ENCODE measurements around the gene CNTFR.
"Not testable (repeated sequence)": the region's sequence is repeated elsewhere in the genome, so short reads cannot be mapped to it uniquely, and the experiment has no call there.

The CNTFR gene

DNA sequence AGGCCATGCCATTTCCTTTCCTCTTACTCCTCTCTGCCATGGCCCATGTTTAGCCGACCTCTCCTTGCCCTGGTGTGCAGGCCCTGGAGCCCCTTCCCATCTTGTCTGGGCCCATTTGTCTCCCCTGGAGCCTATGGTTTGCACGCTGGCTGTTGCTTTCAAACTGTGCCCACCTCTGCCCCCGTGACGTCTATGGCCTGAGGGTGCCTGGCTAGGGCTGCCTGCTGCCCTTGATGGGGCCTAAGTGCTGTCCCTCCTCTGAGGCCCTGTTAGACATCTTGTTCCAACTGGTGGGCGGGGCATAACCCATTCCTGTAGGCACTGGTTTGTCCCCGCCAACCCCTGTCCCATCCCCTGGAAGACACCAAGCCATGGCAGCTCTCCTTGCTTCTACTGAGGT, 44.0 kb downstream of the CNTFR start:
- intact Hi-C loops (cut with DNase I; ENCODE audit: low total_unique reads) = loop anchor here (5.0 kb wide), 1 partner anchor 47 kb away; no protein-coding TSS in a partner anchor
- H3K4me3 ChIP-seq = no peak overlapping the region
- H3K9me3 ChIP-seq = no peaks in the 10 kb centered on the region
- H3K4me1 ChIP-seq = no peaks in the 10 kb centered on the region
- H3K36me3 ChIP-seq = no peaks in the 10 kb centered on the region
- TF ChIP-seq, protein P1, sequence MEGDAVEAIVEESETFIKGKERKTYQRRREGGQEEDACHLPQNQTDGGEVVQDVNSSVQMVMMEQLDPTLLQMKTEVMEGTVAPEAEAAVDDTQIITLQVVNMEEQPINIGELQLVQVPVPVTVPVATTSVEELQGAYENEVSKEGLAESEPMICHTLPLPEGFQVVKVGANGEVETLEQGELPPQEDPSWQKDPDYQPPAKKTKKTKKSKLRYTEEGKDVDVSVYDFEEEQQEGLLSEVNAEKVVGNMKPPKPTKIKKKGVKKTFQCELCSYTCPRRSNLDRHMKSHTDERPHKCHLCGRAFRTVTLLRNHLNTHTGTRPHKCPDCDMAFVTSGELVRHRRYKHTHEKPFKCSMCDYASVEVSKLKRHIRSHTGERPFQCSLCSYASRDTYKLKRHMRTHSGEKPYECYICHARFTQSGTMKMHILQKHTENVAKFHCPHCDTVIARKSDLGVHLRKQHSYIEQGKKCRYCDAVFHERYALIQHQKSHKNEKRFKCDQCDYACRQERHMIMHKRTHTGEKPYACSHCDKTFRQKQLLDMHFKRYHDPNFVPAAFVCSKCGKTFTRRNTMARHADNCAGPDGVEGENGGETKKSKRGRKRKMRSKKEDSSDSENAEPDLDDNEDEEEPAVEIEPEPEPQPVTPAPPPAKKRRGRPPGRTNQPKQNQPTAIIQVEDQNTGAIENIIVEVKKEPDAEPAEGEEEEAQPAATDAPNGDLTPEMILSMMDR (IDR thresholded peaks at IDR 0.05) = no peak
- no peak overlapping the region for H3K27ac ChIP-seq
- no peak for DNase-seq
- peaks cover 0 to 28% of the 10 kb centered on the region in 2 donors for H3K27me3 ChIP-seq

DNA sequence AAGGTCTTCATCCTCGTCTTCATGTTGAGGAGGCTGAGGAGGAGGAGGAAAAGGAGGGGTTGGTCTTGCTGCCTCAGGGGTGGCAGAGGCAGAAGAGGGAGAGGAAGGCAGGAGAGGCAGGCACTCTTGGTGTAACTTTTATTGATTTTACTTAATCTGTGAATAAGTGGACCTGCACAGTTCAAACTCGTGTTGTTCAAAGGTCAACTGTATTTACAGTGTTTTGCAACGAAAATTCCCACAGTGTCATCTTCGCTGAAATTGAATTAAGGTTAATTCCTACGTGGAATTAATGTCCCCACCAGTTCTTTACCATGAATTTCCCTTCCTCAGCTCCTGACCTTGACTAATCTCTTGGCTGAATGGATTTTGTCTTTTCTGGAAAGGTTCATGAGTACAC, 45.5 kb downstream of the CNTFR start:
- Histone ChIP-seq H3K27ac (no peak overlapping the region), H3K36me3 (no peaks in the 10 kb centered on the region), H3K27me3 (peaks cover 0 to 28% of the 10 kb centered on the region in 2 donors), H3K9me3 (no peaks in the 10 kb centered on the region), H3K4me3 (no peak overlapping the region), H3K4me1 (no peaks in the 10 kb centered on the region)
- DNase-seq = no peak
- intact Hi-C loops (cut with DNase I; ENCODE audit: low total_unique reads) = no loop called here
- TF ChIP-seq, protein P1 (IDR thresholded peaks at IDR 0.05) = no peak

DNA sequence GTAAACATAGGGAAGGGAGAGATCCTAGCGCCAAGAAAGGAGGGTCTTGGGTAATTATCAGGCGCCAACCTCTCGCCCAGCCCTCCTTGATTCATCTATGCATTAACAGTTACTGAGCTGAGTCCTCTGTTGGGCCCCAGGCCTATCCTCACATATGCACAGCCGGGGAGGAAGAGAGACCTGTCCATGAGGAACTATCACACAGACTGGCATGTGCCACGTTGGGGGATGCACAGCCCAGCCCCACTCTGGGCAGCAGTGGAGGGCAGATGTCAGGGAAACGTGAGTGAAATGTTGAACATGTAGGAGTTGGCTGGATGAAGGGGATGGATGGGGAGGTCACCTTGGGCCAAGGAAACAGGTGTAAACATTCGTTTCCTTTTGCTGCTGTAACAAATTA, 48.0 kb downstream of the CNTFR start:
- Histone ChIP-seq H3K9me3 (no peaks in the 10 kb centered on the region), H3K4me3 (no peak overlapping the region), H3K36me3 (no peaks in the 10 kb centered on the region), H3K4me1 (no peaks in the 10 kb centered on the region), H3K27me3 (peaks cover 0 to 19% of the 10 kb centered on the region in 2 donors), H3K27ac (no peak overlapping the region)
- DNase-seq = no peak
- TF ChIP-seq, protein P1 (IDR thresholded peaks at IDR 0.05) = no peak
- intact Hi-C loops (cut with DNase I; ENCODE audit: low total_unique reads) = no loop called here

DNA sequence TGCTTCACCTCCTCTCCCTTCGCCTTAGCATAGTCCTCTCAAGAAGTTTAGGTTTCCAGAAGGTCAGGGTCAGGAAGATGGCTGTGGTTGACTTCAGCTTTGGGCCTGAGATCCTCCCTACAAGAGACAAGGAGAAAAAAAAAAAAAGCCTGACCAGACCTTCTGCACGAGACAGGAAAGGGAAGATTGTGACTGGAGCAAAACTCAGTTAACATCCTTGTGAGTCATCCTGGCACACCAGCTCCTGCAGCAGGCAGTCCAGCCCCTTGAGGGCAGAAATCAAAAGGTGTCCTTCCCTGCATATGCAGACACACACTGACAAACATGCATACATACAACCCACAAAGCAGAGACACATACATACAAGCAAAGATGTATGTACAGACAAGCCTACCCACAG, 48.7 kb downstream of the CNTFR start:
- H3K4me1 ChIP-seq = no peaks in the 10 kb centered on the region
- no peaks in the 10 kb centered on the region for H3K36me3 ChIP-seq
- H3K27me3 ChIP-seq = peaks cover 0 to 14% of the 10 kb centered on the region in 2 donors
- TF ChIP-seq, protein P1 (IDR thresholded peaks at IDR 0.05) = no peak
- no peak overlapping the region for H3K27ac ChIP-seq
- intact Hi-C loops (cut with DNase I; ENCODE audit: low total_unique reads) = no loop called here
- no peaks in the 10 kb centered on the region for H3K9me3 ChIP-seq
- DNase-seq = no peak
- no peak overlapping the region for H3K4me3 ChIP-seq

DNA sequence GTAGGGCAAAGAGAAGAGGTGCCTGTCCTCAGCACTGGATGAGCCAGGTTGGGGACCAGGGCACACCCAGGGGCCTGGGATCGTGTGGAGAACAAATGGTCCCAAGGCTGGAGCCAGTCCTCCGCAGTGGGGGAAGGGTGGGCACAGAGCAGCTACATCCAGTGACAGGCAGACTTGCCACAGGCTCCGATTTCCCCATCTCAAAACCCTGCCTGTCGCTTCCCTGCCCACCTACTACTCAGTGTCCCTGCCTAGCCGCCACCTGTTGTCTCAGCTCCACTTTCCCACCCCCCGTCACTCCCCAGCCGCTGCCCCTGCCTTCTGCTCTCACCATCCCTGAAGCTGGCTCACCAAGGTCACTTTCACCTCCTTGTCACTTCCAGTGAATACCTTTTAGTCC, 52.8 kb downstream of the CNTFR start:
- TF ChIP-seq, protein P1 (IDR thresholded peaks at IDR 0.05) = no peak
- intact Hi-C loops (cut with DNase I; ENCODE audit: low total_unique reads) = no loop called here
- DNase-seq = no peak
- H3K27ac ChIP-seq = no peak overlapping the region
- H3K4me1 ChIP-seq = no peaks in the 10 kb centered on the region
- peaks cover 0 to 40% of the 10 kb centered on the region in 2 donors for H3K27me3 ChIP-seq
- peaks cover 0 to 11% (median 9%) of the 10 kb centered on the region in 3 donors for H3K9me3 ChIP-seq
- no peak overlapping the region for H3K4me3 ChIP-seq
- H3K36me3 ChIP-seq = no peaks in the 10 kb centered on the region

DNA sequence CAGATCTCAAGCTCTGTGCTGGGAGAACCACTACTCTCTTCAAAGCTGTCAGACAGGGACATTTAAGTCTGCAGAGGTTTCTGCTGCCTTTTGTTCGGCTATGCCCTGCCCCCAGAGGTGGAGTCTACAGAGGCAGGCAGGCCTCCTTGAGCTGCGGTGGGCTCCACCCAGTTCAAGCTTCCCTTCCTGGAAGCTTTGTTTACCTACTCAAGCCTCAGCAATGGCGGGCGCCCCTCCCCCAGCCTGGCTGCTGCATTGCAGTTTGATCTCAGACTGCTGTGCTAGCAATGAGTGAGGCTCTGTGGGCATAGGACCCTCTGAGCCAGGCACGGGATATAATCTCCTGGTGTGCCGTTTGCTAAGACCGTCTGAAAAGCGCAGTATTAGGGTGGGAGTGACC, 57.5 kb downstream of the CNTFR start:
- peaks cover 0 to 43% of the 10 kb centered on the region in 2 donors for H3K27me3 ChIP-seq
- H3K4me3 ChIP-seq; H3K36me3 ChIP-seq; H3K4me1 ChIP-seq; H3K27ac ChIP-seq; intact Hi-C loops (cut with DNase I; ENCODE audit: low total_unique reads); DNase-seq: not testable (repeated sequence)
- H3K9me3 ChIP-seq = peaks cover 0 to 11% (median 10%) of the 10 kb centered on the region in 3 donors

Measured in tibial artery (tissue), 4 donors.